ENCODE results near the gene NF2.

NF2 gene

DNA sequence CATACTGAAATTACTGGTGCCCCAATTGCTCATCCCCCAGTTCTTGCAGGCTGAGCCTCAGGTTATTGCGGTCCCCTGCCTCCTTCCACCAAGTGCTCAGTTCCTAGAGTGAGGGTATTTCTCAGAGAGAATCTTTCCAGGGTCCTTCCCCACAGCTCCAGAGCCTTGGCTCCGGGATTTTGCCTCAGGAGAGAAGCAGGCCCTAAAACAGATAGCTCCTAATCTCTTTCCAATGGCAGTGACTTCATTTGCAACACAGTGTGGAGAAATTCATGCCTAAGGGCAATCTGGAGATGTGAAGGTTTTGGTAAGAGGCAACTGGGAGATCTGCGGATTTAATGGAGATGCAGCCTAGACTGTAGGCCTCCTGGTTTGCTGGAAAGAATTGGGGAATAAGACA is 2.9 kb downstream of the NF2 start:
- Mint-ChIP-seq H3K9me3 (peaks cover 19% of the 10 kb centered on the region), H3K36me3 (ENCODE audit: low read depth) (peaks cover 40% of the 10 kb centered on the region), H3K4me3 (no peak overlapping the region), H3K27ac (no peak overlapping the region), H3K27me3 (ENCODE audit: low read depth, poor library complexity) (peaks cover 5% of the 10 kb centered on the region), H3K4me1 (peaks cover 20% of the 10 kb centered on the region)
- no peak for TF ChIP-seq CTCF (IDR thresholded peaks at IDR 0.05)
- DNase-seq: no peak

DNA sequence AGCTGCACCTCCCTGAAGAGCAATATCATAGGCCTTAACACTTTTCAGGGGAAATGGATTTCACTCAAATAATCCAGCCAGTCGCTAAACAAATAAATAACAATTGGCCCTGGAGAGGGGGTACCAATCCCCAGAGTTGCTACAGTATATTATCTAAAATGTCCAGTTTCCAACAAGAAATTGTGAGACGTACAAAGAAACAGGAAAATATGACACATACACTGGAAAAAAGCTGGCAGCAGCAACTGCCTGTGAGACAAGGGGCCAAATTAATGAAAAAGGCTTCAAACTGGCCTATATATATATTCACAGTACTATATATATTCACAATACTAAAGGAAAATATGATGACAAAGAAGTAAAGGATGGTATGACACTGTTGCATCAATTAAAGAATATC is 4.0 kb downstream of the NF2 start:
- Mint-ChIP-seq H3K36me3 (ENCODE audit: low read depth) (peaks cover 44% of the 10 kb centered on the region), H3K9me3 (peaks cover 19% of the 10 kb centered on the region), H3K4me1 (peaks cover 20% of the 10 kb centered on the region), H3K4me3 (no peak overlapping the region), H3K27ac (no peak overlapping the region), H3K27me3 (ENCODE audit: low read depth, poor library complexity) (peaks cover 5% of the 10 kb centered on the region)
- DNase-seq: no peak
- no peak for TF ChIP-seq CTCF (IDR thresholded peaks at IDR 0.05)

DNA sequence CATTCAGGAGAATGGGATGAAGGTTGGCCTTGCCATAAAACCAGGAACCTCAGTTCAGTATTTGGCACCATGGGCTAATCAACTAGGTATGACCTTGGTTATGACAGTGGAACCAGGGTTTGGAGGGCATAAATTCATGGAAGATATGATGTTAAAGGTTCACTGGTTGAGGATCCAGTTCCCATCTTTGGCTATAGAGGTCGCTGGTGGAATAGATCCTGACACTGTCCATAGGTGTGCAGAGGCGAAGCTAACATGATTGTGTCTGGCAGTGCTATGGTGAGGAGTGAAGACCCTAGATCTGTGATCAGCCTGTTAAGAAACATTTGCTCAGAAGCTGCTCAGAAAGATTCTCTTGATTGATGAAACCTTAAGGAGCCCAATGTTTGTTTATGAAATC is 5.7 kb downstream of the NF2 start:
- Mint-ChIP-seq H3K27ac (no peak overlapping the region), H3K4me1 (peaks cover 13% of the 10 kb centered on the region), H3K9me3 (peaks cover 19% of the 10 kb centered on the region), H3K4me3 (no peak overlapping the region), H3K36me3 (ENCODE audit: low read depth) (peaks cover 58% of the 10 kb centered on the region), H3K27me3 (ENCODE audit: low read depth, poor library complexity) (peaks cover 5% of the 10 kb centered on the region)
- TF ChIP-seq CTCF (IDR thresholded peaks at IDR 0.05): peak; percentile 15
- DNase-seq: no peak

DNA sequence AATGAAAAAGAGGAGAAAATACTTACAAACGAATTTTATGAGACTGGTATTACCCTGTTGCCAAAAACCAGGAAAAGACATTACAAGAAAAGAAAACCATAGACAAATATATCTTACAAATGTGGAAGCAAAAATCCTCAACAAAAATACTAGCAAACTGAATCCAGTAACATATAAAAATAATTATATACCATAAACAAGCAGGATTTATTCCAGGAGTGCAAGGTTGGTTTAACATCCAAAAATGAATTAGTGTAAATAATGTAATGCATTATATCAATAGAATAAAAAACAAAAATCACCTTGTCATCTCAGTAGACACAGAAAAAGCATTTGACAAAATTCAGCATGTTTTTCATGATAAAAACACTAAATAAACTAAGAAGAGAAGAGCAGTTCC is 7.3 kb downstream of the NF2 start:
- H3K36me3 Mint-ChIP-seq (ENCODE audit: low read depth): peaks cover 58% of the 10 kb centered on the region
- no peak for DNase-seq
- TF ChIP-seq CTCF (IDR thresholded peaks at IDR 0.05): no peak
- peaks cover 5% of the 10 kb centered on the region for H3K27me3 Mint-ChIP-seq (ENCODE audit: low read depth, poor library complexity)
- peaks cover 19% of the 10 kb centered on the region for H3K9me3 Mint-ChIP-seq
- peaks cover under 1% of the 10 kb centered on the region for H3K4me1 Mint-ChIP-seq
- no peak overlapping the region for H3K4me3 Mint-ChIP-seq
- H3K27ac Mint-ChIP-seq: no peak overlapping the region

GRCh38 chr22:29615705-29616327 is 12.4 kb downstream of the NF2 start:
- H3K27ac Mint-ChIP-seq: no peak overlapping the region
- peaks cover 1% of the 10 kb centered on the region for H3K9me3 Mint-ChIP-seq
- DNase-seq: no peak
- no peaks in the 10 kb centered on the region for H3K27me3 Mint-ChIP-seq (ENCODE audit: low read depth, poor library complexity)
- no peak for TF ChIP-seq CTCF (IDR thresholded peaks at IDR 0.05)
- peaks cover 14% of the 10 kb centered on the region for H3K4me1 Mint-ChIP-seq
- H3K36me3 Mint-ChIP-seq (ENCODE audit: low read depth): peaks cover 23% of the 10 kb centered on the region
- H3K4me3 Mint-ChIP-seq: no peak overlapping the region

DNA sequence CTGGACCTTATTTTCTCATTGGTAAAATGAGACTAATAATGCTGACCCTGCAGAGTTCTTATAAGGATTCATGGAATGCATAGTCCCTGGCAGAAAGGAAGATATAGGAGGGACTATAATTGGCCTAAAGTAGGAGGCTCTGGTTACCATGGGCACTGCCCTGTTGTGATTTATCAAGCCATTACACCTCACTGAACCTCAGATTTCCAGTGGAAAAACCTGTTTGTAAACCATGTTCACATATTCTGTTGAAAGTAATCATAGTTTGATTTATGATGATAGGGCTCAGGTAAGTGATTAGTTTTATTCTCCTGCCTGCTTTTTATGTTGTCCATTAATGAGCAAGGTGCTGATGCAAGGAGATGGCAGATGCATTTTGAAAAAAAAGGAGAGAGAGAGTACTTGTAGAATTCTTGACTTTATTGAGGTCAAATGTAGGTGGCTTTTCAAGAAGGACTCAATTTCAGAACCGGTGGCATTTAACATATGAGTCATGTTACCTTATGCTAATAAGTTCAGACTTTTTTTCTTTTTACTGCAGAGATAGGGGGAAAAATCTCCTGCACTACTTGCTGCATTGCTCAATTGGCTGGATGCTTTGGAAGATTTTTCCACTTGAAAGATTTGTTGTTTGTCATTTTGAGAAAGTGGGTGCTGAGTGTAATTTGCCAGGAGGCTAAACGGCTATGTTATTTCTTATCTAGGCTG is 14.6 kb downstream of the NF2 start:
- H3K36me3 Mint-ChIP-seq (ENCODE audit: low read depth): peaks cover 8% of the 10 kb centered on the region
- TF ChIP-seq CTCF (IDR thresholded peaks at IDR 0.05): no peak
- no peaks in the 10 kb centered on the region for H3K27me3 Mint-ChIP-seq (ENCODE audit: low read depth, poor library complexity)
- no peak overlapping the region for H3K4me3 Mint-ChIP-seq
- DNase-seq: no peak
- H3K27ac Mint-ChIP-seq: peak overlapping the region; percentile 40
- peaks cover 15% of the 10 kb centered on the region for H3K4me1 Mint-ChIP-seq
- no peaks in the 10 kb centered on the region for H3K9me3 Mint-ChIP-seq
